HG03280 (cell line): ENCODE measurements around the gene LPCAT3.
"Not testable (repeated sequence)": the region's sequence is repeated elsewhere in the genome, so short reads cannot be mapped to it uniquely, and the experiment has no call there.

Experiments
- ATAC-seq: cut with Tn5 transposase; IDR thresholded peaks from one replicate; pipeline ENCODE4 v1.9.1; 2021; ENCODE audit warnings: mild to moderate bottlenecking, moderate library complexity; ENCODE audit not compliant: unreplicated experiment

LPCAT3 gene

GRCh38 chr12:7018350-7019042 lies at the start of gene LPCAT3:
LPCAT3 (minus strand) TSS chr12:7018476; CDS start chr12:7018424, 52 bp downstream.
- peak; percentile 95 for ATAC-seq

- no peak for ATAC-seq
Measured at GRCh38 chr12:7067096-7067495, 48.8 kb upstream of the LPCAT3 start.

GRCh38 chr12:7066596-7066995 lies 48.3 kb upstream of the LPCAT3 start:
- ATAC-seq: no peak

- ATAC-seq: no peak
Measured at GRCh38 chr12:7065073-7065623, 46.9 kb upstream of the LPCAT3 start.

- no peak for ATAC-seq
Measured at GRCh38 chr12:7064516-7064915, 46.2 kb upstream of the LPCAT3 start.

GRCh38 chr12:7061596-7061995 lies 43.3 kb upstream of the LPCAT3 start:
- no peak for ATAC-seq

- ATAC-seq: no peak
Measured at GRCh38 chr12:7061138-7061537, 42.9 kb upstream of the LPCAT3 start.

- ATAC-seq: no peak
Measured at GRCh38 chr12:7060353-7060954, 42.2 kb upstream of the LPCAT3 start, which contains the start of gene C1S. C1S (plus strand) TSS chr12:7060718; CDS start chr12:7061913, 1,195 bp downstream.

GRCh38 chr12:7059780-7060179 lies 41.5 kb upstream of the LPCAT3 start:
- ATAC-seq: no peak

- ATAC-seq: no peak
Measured at GRCh38 chr12:7058850-7059395, 40.6 kb upstream of the LPCAT3 start.

GRCh38 chr12:7058163-7058845 lies 40.0 kb upstream of the LPCAT3 start:
- no peak for ATAC-seq

GRCh38 chr12:7055736-7056135 lies 37.5 kb upstream of the LPCAT3 start:
- not testable (repeated sequence) for ATAC-seq

GRCh38 chr12:7054925-7055324 lies 36.6 kb upstream of the LPCAT3 start:
- no peak for ATAC-seq

- ATAC-seq: not testable (repeated sequence)
Measured at GRCh38 chr12:7049973-7050372, 31.7 kb upstream of the LPCAT3 start.

- not testable (repeated sequence) for ATAC-seq
Measured at GRCh38 chr12:7049445-7049951, 31.2 kb upstream of the LPCAT3 start.

- ATAC-seq: no peak
Measured at GRCh38 chr12:7047306-7047705, 29.0 kb upstream of the LPCAT3 start.

GRCh38 chr12:7046383-7047105 lies 28.3 kb upstream of the LPCAT3 start:
- ATAC-seq: no peak

GRCh38 chr12:7045913-7046312 lies 27.6 kb upstream of the LPCAT3 start:
- ATAC-seq: no peak

GRCh38 chr12:7042842-7043241 lies 24.6 kb upstream of the LPCAT3 start:
- ATAC-seq: no peak

GRCh38 chr12:7039403-7039802 lies 21.1 kb upstream of the LPCAT3 start:
- no peak for ATAC-seq
